Uterus (tissue), 4 donors: ENCODE data around the gene FAM83F. TPM values are rescaled to one million over a fixed set of nuclear protein-coding genes. Genes with fewer than 3 reads are reported as not detected.
"Not testable (repeated sequence)": the region's sequence is repeated elsewhere in the genome, so short reads cannot be mapped to it uniquely, and the experiment has no call there.

Experiments used
- DNase-seq, 2 donors: peaks; one replicate each; pipeline ENCODE4 v3.0.0-alpha.2; 2019 to 2020
- H3K27ac ChIP-seq, 2 donors: fragments of 200-600 bp; sonication (generic); 1 replicate in 1 of 2; 2 replicates in 1 of 2; pipeline ENCODE4 v1.5.1; 2016 to 2018
- H3K27me3 ChIP-seq, 2 donors: fragments of 200-600 bp; sonication (generic); one replicate each; pipeline ENCODE4 v1.5.1; 2018 to 2019; ENCODE audit warnings: control low read depth in 1 of 2
- H3K36me3 ChIP-seq, 2 donors: fragments of 200-600 bp; sonication (generic); one replicate each; pipeline ENCODE4 v1.5.1; 2019; ENCODE audit warnings: control low read depth in 1 of 2
- H3K4me1 ChIP-seq, 2 donors: fragments of 200-600 bp; sonication (generic); one replicate each; pipeline ENCODE4 v1.5.1; 2018 to 2019; ENCODE audit warnings: control low read depth in 1 of 2
- H3K4me3 ChIP-seq, 2 donors: fragments of 200-600 bp; sonication (generic); 1 replicate in 1 of 2; 2 replicates in 1 of 2; pipeline ENCODE4 v1.5.1; 2018 to 2019; ENCODE audit warnings: mild to moderate bottlenecking in 1 of 2
- H3K9me3 ChIP-seq, 2 donors: fragments of 200-600 bp; sonication (generic); one replicate each; pipeline ENCODE4 v1.5.1; 2019; ENCODE audit warnings: control low read depth in 1 of 2
- POLR2A ChIP-seq, 2 donors: fragments of 450-650 bp; IDR thresholded peaks; one replicate each; pipeline ENCODE4 v1.6.1; 2016; ENCODE audit warnings: antibody characterized with exemption in 2 of 2, mild to moderate bottlenecking in 1 of 2, moderate library complexity in 1 of 2
- intact Hi-C: fragments of 100-400 bp; cut with DNase I; formaldehyde crosslinking; loops from one replicate; pipeline ENCODE4 v1.15.1; 2023; ENCODE audit warnings: low total_unique reads
- total RNA-seq, 4 donors: library from RNA; depleted of rRNA in 3 of 4; stranded (reverse); fragments of >200 nt in 3 of 4; gene quantifications; one replicate each; pipeline versions ENCODE4 v1.1.0 to v1.2.4, GENCODE V29; 2014 to 2023
- TF ChIP-seq, protein P1 (sequence below), 4 experiments: fragments of 200-600 bp in 2 of 4; fragments of 450-650 bp in 2 of 4; sonication (generic) in 2 of 4; IDR thresholded peaks; one replicate each; pipeline ENCODE4 v1.5.1; 2016 to 2019; ENCODE audit warnings: antibody characterized with exemption in 4 of 4, mild to moderate bottlenecking in 2 of 4, moderate library complexity in 1 of 4
- donor health status: DM: yes; HTN: yes; CAD: no.

The FAM83F gene
- total RNA-seq, 4 donors from 2014 or later: under 0.01 to 2.6 (median 0.11) TPM

DNA sequence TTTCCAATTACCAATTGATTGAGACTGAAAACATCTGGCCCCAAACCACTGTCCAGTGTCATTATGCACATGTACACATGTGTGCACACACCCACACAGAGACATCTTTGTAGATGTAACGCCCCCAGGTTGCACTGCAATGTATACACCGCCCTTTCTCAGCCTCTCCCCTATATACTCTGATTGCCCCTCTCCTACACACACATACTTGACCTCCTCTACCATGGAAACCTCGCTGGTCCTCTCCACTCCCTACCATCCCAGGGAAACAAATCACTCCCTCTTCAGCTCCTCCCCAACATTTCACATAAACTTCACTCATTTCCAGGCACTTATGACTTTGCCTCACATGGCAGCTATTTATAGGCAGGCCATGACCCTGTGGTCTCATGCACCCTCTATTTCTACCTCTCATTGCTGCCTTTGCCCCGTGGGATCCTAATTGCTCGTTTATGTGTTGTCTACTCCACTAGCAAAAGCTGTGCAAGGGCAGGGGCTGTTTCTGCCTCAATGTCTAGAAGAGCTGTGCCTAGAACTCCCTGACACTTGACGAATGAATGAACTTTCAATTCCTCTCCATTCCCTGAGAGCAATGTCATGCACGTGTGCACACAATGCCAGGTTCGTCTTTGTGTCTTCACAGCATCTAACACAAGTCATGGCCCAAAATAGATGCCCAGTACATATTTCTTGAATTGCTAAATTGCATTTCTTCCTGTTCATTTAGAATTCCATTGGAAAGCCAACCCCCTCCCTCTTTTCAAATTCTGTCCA, 44.6 kb upstream of the FAM83F start:
- no peak for DNase-seq
- no peaks in the 10 kb centered on the region for H3K9me3 ChIP-seq
- intact Hi-C loops: no loop called here
- no peaks in the 10 kb centered on the region for H3K4me1 ChIP-seq
- no peak overlapping the region for H3K4me3 ChIP-seq
- no peaks in the 10 kb centered on the region for H3K36me3 ChIP-seq
- no peaks in the 10 kb centered on the region for H3K27me3 ChIP-seq
- TF ChIP-seq POLR2A (IDR thresholded peaks at IDR 0.05): no peak
- TF ChIP-seq, protein P1, sequence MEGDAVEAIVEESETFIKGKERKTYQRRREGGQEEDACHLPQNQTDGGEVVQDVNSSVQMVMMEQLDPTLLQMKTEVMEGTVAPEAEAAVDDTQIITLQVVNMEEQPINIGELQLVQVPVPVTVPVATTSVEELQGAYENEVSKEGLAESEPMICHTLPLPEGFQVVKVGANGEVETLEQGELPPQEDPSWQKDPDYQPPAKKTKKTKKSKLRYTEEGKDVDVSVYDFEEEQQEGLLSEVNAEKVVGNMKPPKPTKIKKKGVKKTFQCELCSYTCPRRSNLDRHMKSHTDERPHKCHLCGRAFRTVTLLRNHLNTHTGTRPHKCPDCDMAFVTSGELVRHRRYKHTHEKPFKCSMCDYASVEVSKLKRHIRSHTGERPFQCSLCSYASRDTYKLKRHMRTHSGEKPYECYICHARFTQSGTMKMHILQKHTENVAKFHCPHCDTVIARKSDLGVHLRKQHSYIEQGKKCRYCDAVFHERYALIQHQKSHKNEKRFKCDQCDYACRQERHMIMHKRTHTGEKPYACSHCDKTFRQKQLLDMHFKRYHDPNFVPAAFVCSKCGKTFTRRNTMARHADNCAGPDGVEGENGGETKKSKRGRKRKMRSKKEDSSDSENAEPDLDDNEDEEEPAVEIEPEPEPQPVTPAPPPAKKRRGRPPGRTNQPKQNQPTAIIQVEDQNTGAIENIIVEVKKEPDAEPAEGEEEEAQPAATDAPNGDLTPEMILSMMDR (IDR thresholded peaks at IDR 0.05): no peak
- H3K27ac ChIP-seq: no peak overlapping the region

DNA sequence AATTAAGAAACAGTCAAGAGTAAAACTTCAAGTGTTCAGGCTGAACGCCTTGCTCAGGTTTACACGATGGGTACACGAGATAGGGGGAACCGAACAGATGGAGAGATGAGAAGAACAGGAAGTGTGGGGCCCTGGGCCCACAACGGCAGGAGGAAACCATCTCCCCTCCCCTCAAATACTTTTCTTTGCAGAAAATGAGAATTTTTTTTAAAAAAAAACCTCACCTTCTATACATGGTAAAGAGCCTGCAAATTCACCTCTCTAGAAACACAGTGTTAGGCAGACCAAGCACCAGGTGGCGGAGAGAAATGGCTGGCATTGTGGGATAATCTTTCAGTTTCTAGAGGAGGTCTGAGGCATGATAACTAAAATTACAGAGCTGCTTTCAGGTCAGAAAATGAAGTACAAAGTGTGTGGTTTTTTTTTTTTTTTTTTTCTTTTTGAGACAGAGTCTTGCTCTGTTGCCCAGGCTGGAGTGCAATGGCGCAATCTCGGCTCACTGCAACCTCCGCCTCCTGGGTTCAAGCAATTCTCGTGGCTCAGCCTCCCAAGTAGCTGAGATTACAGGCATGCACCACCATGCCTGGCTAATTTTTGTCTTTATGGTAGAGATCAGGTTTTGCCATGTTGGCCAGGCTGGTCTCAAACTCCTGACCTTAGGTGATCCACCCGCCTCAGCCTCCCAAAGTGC, 43.0 kb upstream of the FAM83F start:
- H3K4me1 ChIP-seq, intact Hi-C loops, DNase-seq, H3K27ac ChIP-seq, H3K27me3 ChIP-seq, H3K4me3 ChIP-seq, H3K36me3 ChIP-seq, H3K9me3 ChIP-seq: not testable (repeated sequence)

DNA sequence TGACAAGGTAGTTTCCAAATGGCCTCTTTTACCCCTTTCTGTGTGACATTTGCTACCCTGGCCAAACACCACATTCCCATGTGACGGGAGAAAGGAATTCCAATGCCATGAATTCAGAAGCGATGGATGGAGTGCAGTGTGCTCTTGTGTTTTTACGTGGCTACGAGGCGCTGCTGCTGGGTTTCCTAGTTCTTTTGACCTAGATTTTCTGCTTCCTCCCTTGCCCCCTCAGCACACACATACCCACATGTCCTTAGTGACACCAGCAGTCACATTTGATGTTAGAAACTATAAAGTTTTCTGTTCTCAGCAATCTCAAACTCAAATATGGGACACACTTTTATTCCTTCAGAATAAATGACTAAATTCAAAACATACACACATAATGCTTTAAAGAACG, 42.4 kb upstream of the FAM83F start:
- TF ChIP-seq, protein P1 (IDR thresholded peaks at IDR 0.05): no peak
- no peak for TF ChIP-seq POLR2A (IDR thresholded peaks at IDR 0.05)
- Histone ChIP-seq H3K27ac (no peak overlapping the region), H3K4me3 (no peak overlapping the region), H3K27me3 (no peaks in the 10 kb centered on the region), H3K36me3 (no peaks in the 10 kb centered on the region), H3K9me3 (no peaks in the 10 kb centered on the region), H3K4me1 (no peaks in the 10 kb centered on the region)
- intact Hi-C loops: no loop called here
- DNase-seq: no peak

DNA sequence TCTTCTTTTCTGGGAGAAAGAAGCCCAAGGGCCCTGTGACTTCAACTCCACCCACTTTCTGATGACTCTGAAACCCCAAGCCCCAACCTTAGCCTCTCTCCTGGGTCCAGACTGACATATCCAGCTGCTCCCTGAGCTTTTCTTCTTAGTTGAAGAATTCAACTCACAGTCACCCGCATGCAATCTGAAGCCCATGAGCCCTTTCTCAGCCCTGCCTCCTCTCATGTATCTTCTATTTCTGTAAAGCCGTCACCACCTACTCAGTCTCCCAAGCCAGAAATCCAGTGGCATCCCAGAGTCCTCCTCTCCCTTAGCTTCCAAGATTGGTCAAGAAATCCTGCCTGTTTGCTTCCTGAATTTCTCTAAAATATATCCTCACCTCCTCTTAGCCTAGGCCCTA, 41.7 kb upstream of the FAM83F start:
- Histone ChIP-seq H3K36me3 (no peaks in the 10 kb centered on the region), H3K27ac (no peak overlapping the region), H3K4me1 (no peaks in the 10 kb centered on the region), H3K4me3 (no peak overlapping the region), H3K27me3 (no peaks in the 10 kb centered on the region), H3K9me3 (no peaks in the 10 kb centered on the region)
- TF ChIP-seq, protein P1 (IDR thresholded peaks at IDR 0.05): no peak
- no peak for TF ChIP-seq POLR2A (IDR thresholded peaks at IDR 0.05)
- intact Hi-C loops: no loop called here
- DNase-seq: no peak

DNA sequence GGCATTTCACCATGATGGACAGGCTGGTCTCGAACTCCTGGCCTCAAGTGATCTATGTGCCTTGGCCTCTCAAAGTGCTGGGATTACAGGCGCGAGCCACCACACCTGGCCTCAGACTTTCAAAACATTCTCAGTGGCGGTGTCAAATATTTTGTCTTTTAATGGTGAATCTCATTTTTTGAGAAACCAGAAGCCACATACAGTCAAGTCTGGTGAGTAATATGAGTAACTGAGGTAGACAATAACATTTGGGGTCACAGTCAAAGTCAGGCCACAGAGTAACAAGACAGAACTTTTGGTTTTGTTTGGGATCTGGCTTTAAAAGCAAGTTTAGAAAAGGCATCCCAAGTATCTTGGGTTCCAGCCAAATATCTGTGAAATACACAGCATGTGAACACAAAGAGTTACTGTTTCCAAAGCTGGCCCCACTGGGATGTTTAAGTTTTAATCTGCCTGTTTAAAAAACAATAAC, 40.1 kb upstream of the FAM83F start:
- Histone ChIP-seq H3K27ac (no peak overlapping the region), H3K27me3 (no peaks in the 10 kb centered on the region), H3K4me3 (no peak overlapping the region), H3K36me3 (no peaks in the 10 kb centered on the region), H3K4me1 (no peaks in the 10 kb centered on the region), H3K9me3 (no peaks in the 10 kb centered on the region)
- no peak for DNase-seq
- TF ChIP-seq POLR2A (IDR thresholded peaks at IDR 0.05): no peak
- TF ChIP-seq, protein P1 (IDR thresholded peaks at IDR 0.05): no peak
- intact Hi-C loops: no loop called here
